ENCODE results near the gene FAM135A.
"Not testable (repeated sequence)": the region's sequence is repeated elsewhere in the genome, so short reads cannot be mapped to it uniquely, and the experiment has no call there.

Gene FAM135A

GRCh38 chr6:70396796-70397729 lies 16.2 kb upstream of the FAM135A start:
- no peak for DNase-seq

GRCh38 chr6:70398783-70399728 lies 14.3 kb upstream of the FAM135A start:
- no peak for DNase-seq

- no peak for DNase-seq
These were observed 8.7 kb upstream of the FAM135A start for GRCh38 chr6:70404658-70405057.

GRCh38 chr6:70409216-70409615 lies 4.1 kb upstream of the FAM135A start:
- DNase-seq = no peak

GRCh38 chr6:70411542-70412251 lies 1.6 kb upstream of the FAM135A start:
- no peak for DNase-seq

GRCh38 chr6:70412252-70413113 lies 825 bp upstream of the FAM135A start:
- no peak for DNase-seq

GRCh38 chr6:70413992-70414494 lies 735 bp downstream of the FAM135A start:
- DNase-seq = no peak

- DNase-seq = no peak
These were observed 1.5 kb downstream of the FAM135A start for GRCh38 chr6:70414813-70415212.

GRCh38 chr6:70415247-70415646 lies 1.9 kb downstream of the FAM135A start:
- no peak for DNase-seq

- DNase-seq = no peak
These were observed 2.4 kb downstream of the FAM135A start for GRCh38 chr6:70415660-70416059.

GRCh38 chr6:70421509-70421908 lies 8.2 kb downstream of the FAM135A start:
- DNase-seq = no peak

GRCh38 chr6:70423189-70424134 lies 10.2 kb downstream of the FAM135A start:
- DNase-seq = no peak

GRCh38 chr6:70424291-70424690 lies 11.0 kb downstream of the FAM135A start:
- no peak for DNase-seq

GRCh38 chr6:70436320-70436719 lies 23.0 kb downstream of the FAM135A start:
- no peak for DNase-seq

GRCh38 chr6:70445001-70445400 lies 31.7 kb downstream of the FAM135A start:
- DNase-seq = no peak

- not testable (repeated sequence) for DNase-seq
These were observed 34.2 kb downstream of the FAM135A start for GRCh38 chr6:70447343-70448070.

GRCh38 chr6:70453899-70454298 lies 40.6 kb downstream of the FAM135A start:
- not testable (repeated sequence) for DNase-seq

GRCh38 chr6:70456735-70457134 lies 43.4 kb downstream of the FAM135A start:
- DNase-seq = no peak

GRCh38 chr6:70459235-70459634 lies 45.9 kb downstream of the FAM135A start:
- no peak for DNase-seq

- DNase-seq = not testable (repeated sequence)
These were observed 46.4 kb downstream of the FAM135A start for GRCh38 chr6:70459699-70460098.
